ENCODE results near the gene AMER3. TPM values are rescaled to one million over a fixed set of nuclear protein-coding genes. Genes with fewer than 3 reads are reported as not detected.

AMER3 gene
- total RNA-seq, 2 donors from 2014 or later, result 0.33 to 0.78 TPM

GRCh38 chr2:130737592-130737991, 17.7 kb upstream of the AMER3 start:
- Histone ChIP-seq H3K4me1 (no peaks in the 10 kb centered on the region), H3K9me3 (no peaks in the 10 kb centered on the region), H3K27ac (no peak overlapping the region), H3K36me3 (replicated peaks in 1 of 2; ENCODE audit: insufficient read depth in 1 of 2, low read depth in 2 of 2) (no peaks in the 10 kb centered on the region), H3K4me3 (no peak overlapping the region), H3K27me3 (no peaks in the 10 kb centered on the region)
- no peak for TF ChIP-seq POLR2A (IDR thresholded peaks at IDR 0.05)
- no peak for TF ChIP-seq CTCF (IDR thresholded peaks at IDR 0.05)
- intact Hi-C loops (cut with DNase I), result no loop called here
- 88% methylated on average over 9 to 14 of the region's 14 CpGs for WGBS, 2 donors
- ATAC-seq, result no peak
- no peak for DNase-seq

GRCh38 chr2:130740671-130741070, 14.7 kb upstream of the AMER3 start:
- Histone ChIP-seq H3K27me3 (no peaks in the 10 kb centered on the region), H3K36me3 (replicated peaks in 1 of 2; ENCODE audit: insufficient read depth in 1 of 2, low read depth in 2 of 2) (no peaks in the 10 kb centered on the region), H3K9me3 (no peaks in the 10 kb centered on the region), H3K4me3 (no peak overlapping the region), H3K4me1 (no peaks in the 10 kb centered on the region), H3K27ac (no peak overlapping the region)
- DNase-seq, result no peak
- intact Hi-C loops (cut with DNase I), result no loop called here
- WGBS, 2 donors, result 83 to 84% methylated on average over 12 of the region's 12 CpGs
- ATAC-seq, result no peak
- TF ChIP-seq CTCF (IDR thresholded peaks at IDR 0.05), result no peak
- TF ChIP-seq POLR2A (IDR thresholded peaks at IDR 0.05), result no peak

- no peaks in the 10 kb centered on the region for H3K4me1 ChIP-seq
- 79 to 81% methylated on average over 8 of the region's 8 CpGs for WGBS, 2 donors
- no peaks in the 10 kb centered on the region for H3K36me3 ChIP-seq (replicated peaks in 1 of 2; ENCODE audit: insufficient read depth in 1 of 2, low read depth in 2 of 2)
- H3K27me3 ChIP-seq, result no peaks in the 10 kb centered on the region
- no peak overlapping the region for H3K4me3 ChIP-seq
- intact Hi-C loops (cut with DNase I), result no loop called here
- H3K9me3 ChIP-seq, result no peaks in the 10 kb centered on the region
- ATAC-seq (no peak), DNase-seq (no peak)
- no peak overlapping the region for H3K27ac ChIP-seq
- no peak for TF ChIP-seq POLR2A (IDR thresholded peaks at IDR 0.05)
- no peak for TF ChIP-seq CTCF (IDR thresholded peaks at IDR 0.05)
These were observed 12.1 kb upstream of the AMER3 start for GRCh38 chr2:130743278-130743677.

- peak in 2 of 4 donors; percentile 40 to 49 for DNase-seq
- intact Hi-C loops (cut with DNase I), result no loop called here
- no peaks in the 10 kb centered on the region for H3K4me1 ChIP-seq
- H3K9me3 ChIP-seq, result no peaks in the 10 kb centered on the region
- no peaks in the 10 kb centered on the region for H3K27me3 ChIP-seq
- no peaks in the 10 kb centered on the region for H3K36me3 ChIP-seq (replicated peaks in 1 of 2; ENCODE audit: insufficient read depth in 1 of 2, low read depth in 2 of 2)
- TF ChIP-seq CTCF (IDR thresholded peaks at IDR 0.05), result no peak
- no peak for TF ChIP-seq POLR2A (IDR thresholded peaks at IDR 0.05)
- ATAC-seq, result peak; percentile 21
- H3K27ac ChIP-seq, result no peak overlapping the region
- no peak overlapping the region for H3K4me3 ChIP-seq
- 43 to 58% methylated on average over 17 to 20 of the region's 20 CpGs for WGBS, 2 donors
These were observed 10.8 kb upstream of the AMER3 start for GRCh38 chr2:130744287-130745117.

GRCh38 chr2:130749078-130749477, 6.3 kb upstream of the AMER3 start:
- H3K4me1 ChIP-seq, result no peaks in the 10 kb centered on the region
- no peaks in the 10 kb centered on the region for H3K36me3 ChIP-seq (replicated peaks in 1 of 2; ENCODE audit: insufficient read depth in 1 of 2, low read depth in 2 of 2)
- intact Hi-C loops (cut with DNase I), result no loop called here
- DNase-seq (no peak), ATAC-seq (no peak)
- no peak overlapping the region for H3K27ac ChIP-seq
- 88 to 89% methylated on average over 9 of the region's 9 CpGs for WGBS, 2 donors
- no peaks in the 10 kb centered on the region for H3K27me3 ChIP-seq
- no peak for TF ChIP-seq POLR2A (IDR thresholded peaks at IDR 0.05)
- TF ChIP-seq CTCF (IDR thresholded peaks at IDR 0.05), result no peak
- no peak overlapping the region for H3K4me3 ChIP-seq
- H3K9me3 ChIP-seq, result no peaks in the 10 kb centered on the region
